ENCODE measurements around the gene AIFM3.

- TF ChIP-seq SMC3 (IDR thresholded peaks at IDR 0.05) (no peak), REST (IDR thresholded peaks at IDR 0.05) (no peak), CTCF (IDR thresholded peaks at IDR 0.05) (no peak), HOXB13 (CRISPR knock-in tag; IDR thresholded peaks at IDR 0.05; ENCODE audit: low read depth) (no peak), NR3C1 (IDR thresholded peaks at IDR 0.05) (no peak), ZSCAN20 (CRISPR knock-in tag; IDR thresholded peaks at IDR 0.05) (no peak), RAD21 (conservative IDR thresholded peaks at IDR 0.05 in 1 of 2, IDR thresholded peaks at IDR 0.05 in 1 of 2) (no peak), ZNF302 (CRISPR knock-in tag; IDR thresholded peaks at IDR 0.05) (no peak), RARB (CRISPR knock-in tag; IDR thresholded peaks at IDR 0.05) (no peak), BCL3 (IDR thresholded peaks at IDR 0.05) (no peak), SREBF2 (IDR thresholded peaks at IDR 0.05) (no peak), JUNB (IDR thresholded peaks at IDR 0.05) (no peak)
Observed at GRCh38 chr22:20931126-20931654, 35.9 kb upstream of the AIFM3 start.

All from A549 (cell line).